Measurements from ENCODE around the gene FHOD3. TPM values are rescaled to one million over a fixed set of nuclear protein-coding genes. Genes with fewer than 3 reads are reported as not detected.

FHOD3 gene
- total RNA-seq, 2 experiments from 2014 or later: not detected

DNA sequence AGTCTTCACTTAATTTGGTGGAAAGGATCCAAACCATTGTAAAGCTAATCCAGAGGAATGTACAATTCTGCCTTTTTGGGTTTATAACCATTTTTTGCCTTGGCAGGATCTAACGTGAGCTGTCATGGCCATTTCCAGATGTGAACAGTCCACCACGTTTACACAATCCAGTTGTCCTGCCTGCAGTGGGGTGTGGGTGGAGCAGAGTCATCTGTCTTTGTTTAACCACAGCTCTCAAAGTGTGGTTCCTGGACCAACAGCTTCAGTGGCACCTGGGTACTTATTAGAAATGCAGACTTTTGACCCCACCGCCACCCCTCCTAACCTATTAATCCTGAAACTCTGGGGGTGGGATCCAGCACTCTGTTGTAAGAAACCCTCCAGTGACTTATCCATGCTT lies 35.9 kb downstream of the FHOD3 start:
- no peak overlapping the region for H3K4me3 Mint-ChIP-seq
- no peaks in the 10 kb centered on the region for H3K9me3 Mint-ChIP-seq
- intact Hi-C loops (cut with micrococcal nuclease): no loop called here
- H3K4me1 Mint-ChIP-seq (ENCODE audit: low read depth): no peaks in the 10 kb centered on the region
- DNase-seq: no peak
- H3K27ac Mint-ChIP-seq: no peak overlapping the region
- CTCF ChIA-PET: no interaction called here
- POLR2A ChIA-PET: no interaction called here
- H3K36me3 Mint-ChIP-seq (ENCODE audit: low read depth): no peaks in the 10 kb centered on the region
- peaks cover 12% of the 10 kb centered on the region for H3K27me3 Mint-ChIP-seq
- ATAC-seq: no peak
- TF ChIP-seq, protein P1, sequence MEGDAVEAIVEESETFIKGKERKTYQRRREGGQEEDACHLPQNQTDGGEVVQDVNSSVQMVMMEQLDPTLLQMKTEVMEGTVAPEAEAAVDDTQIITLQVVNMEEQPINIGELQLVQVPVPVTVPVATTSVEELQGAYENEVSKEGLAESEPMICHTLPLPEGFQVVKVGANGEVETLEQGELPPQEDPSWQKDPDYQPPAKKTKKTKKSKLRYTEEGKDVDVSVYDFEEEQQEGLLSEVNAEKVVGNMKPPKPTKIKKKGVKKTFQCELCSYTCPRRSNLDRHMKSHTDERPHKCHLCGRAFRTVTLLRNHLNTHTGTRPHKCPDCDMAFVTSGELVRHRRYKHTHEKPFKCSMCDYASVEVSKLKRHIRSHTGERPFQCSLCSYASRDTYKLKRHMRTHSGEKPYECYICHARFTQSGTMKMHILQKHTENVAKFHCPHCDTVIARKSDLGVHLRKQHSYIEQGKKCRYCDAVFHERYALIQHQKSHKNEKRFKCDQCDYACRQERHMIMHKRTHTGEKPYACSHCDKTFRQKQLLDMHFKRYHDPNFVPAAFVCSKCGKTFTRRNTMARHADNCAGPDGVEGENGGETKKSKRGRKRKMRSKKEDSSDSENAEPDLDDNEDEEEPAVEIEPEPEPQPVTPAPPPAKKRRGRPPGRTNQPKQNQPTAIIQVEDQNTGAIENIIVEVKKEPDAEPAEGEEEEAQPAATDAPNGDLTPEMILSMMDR (IDR thresholded peaks at IDR 0.05): no peak

DNA sequence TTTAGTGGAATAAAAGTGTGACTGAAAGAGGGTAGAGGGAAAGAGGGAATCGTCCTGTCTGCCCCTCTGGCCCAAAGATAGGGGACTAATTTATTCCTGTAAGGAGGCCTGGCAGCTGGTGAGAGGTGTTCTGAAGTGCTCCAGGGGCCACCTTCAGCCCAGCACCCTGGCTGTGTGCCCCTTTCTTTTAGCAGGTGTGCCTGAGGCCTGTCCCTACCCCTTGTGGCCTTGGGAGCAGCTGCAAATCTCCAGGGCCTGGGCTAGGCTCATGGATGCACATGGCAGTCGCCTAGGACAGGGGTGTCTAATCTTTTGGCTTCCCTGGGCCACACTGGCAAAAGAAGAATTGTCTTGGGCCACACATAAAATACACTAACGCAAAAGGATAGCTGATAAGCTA lies 37.3 kb downstream of the FHOD3 start:
- Mint-ChIP-seq H3K4me3 (no peak overlapping the region), H3K9me3 (no peaks in the 10 kb centered on the region), H3K36me3 (ENCODE audit: low read depth) (no peaks in the 10 kb centered on the region), H3K27me3 (peaks cover 9% of the 10 kb centered on the region), H3K27ac (no peak overlapping the region), H3K4me1 (ENCODE audit: low read depth) (no peaks in the 10 kb centered on the region)
- intact Hi-C loops (cut with micrococcal nuclease): no loop called here
- CTCF ChIA-PET: no interaction called here
- ATAC-seq (no peak), DNase-seq (no peak)
- TF ChIP-seq, protein P1 (IDR thresholded peaks at IDR 0.05): no peak
- POLR2A ChIA-PET: no interaction called here

DNA sequence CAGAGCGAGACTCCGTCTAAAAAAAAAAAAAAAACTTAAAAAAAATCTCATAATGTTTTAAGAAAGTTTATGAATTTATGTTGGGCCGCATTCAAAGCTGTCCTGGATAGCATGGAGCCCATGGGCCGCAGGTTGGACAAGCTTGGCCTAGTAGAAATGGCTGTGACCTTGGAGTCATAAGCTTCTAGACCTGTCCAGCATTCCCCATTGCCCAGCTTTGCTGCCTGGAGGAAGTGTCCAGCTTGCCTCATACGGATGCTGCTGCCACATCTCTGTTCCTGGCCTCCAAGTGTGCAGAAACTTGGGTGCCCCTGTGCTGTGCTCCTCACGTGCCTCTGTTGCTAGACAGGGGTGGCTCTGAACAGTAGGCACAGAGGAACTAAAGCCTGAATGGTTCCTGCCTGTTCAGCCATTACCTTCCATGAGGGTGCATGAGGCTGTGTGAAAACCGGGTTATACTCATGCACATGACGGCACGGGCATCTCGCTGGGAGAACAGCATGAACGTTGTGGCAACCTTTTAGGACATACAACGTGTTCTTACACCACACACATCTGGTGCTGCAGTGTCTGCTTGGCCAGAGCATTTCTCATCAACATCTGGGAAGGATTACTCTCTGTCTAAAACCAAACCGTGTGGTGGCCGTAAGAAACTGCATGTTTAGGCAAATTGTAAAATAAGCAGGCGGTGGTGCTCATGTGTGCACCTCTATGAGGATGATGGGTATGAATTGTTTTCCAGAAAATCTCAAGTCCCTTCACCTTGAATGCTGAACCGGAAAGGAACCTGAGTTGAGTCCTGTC lies 38.2 kb downstream of the FHOD3 start:
- intact Hi-C loops (cut with micrococcal nuclease): no loop called here
- Mint-ChIP-seq H3K27ac (no peak overlapping the region), H3K4me3 (no peak overlapping the region), H3K27me3 (peaks cover 4% of the 10 kb centered on the region), H3K36me3 (ENCODE audit: low read depth) (no peaks in the 10 kb centered on the region), H3K4me1 (ENCODE audit: low read depth) (no peaks in the 10 kb centered on the region), H3K9me3 (no peaks in the 10 kb centered on the region)
- ATAC-seq (no peak), DNase-seq (no peak)
- TF ChIP-seq, protein P1 (IDR thresholded peaks at IDR 0.05): no peak
- CTCF ChIA-PET: no interaction called here
- POLR2A ChIA-PET: no interaction called here

DNA sequence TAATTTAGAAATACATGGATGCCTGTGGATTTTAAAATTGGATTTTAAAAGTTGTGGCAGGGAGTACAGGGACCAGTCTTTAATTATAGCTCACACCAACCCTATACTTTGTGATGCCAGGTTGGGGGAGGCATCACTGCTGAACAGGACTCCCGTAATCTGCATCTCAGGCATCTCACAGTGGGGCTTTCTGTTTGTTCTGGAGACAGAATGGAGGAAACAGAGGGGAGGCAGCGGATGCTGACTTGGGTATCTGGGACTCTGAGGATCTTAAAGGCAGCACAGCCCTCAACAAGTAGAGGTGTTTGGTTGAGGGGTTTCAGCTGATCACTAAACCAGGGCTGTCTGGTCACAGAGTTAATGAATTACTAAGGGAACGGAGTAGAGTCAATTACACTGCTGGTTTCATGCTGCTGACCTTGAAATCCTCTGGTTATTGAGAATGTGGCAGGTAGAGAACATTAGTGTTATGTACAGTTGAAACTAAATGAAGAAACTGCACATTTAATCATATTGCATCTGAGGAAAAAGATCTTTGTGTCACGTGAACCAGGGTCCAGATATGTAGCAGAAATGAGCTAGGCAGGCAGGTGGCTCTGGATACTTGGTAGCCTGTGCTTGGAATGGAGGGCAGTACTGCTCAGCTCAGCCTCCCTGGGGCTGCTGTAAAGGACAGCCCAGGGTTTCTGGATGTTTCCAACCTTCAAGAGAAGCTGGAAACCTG lies 40.3 kb downstream of the FHOD3 start:
- ChIA-PET POLR2A (interaction anchor here (0.7 kb wide), 1 partner anchor 173 kb away, joined by 3 read pairs; no protein-coding TSS in a partner anchor), CTCF (no interaction called here)
- Mint-ChIP-seq H3K27me3 (peaks cover 2% of the 10 kb centered on the region), H3K4me1 (ENCODE audit: low read depth) (no peaks in the 10 kb centered on the region), H3K27ac (no peak overlapping the region), H3K4me3 (no peak overlapping the region), H3K9me3 (no peaks in the 10 kb centered on the region), H3K36me3 (ENCODE audit: low read depth) (no peaks in the 10 kb centered on the region)
- ATAC-seq (no peak), DNase-seq (no peak)
- intact Hi-C loops (cut with micrococcal nuclease): no loop called here
- TF ChIP-seq, protein P1 (IDR thresholded peaks at IDR 0.05): no peak

DNA sequence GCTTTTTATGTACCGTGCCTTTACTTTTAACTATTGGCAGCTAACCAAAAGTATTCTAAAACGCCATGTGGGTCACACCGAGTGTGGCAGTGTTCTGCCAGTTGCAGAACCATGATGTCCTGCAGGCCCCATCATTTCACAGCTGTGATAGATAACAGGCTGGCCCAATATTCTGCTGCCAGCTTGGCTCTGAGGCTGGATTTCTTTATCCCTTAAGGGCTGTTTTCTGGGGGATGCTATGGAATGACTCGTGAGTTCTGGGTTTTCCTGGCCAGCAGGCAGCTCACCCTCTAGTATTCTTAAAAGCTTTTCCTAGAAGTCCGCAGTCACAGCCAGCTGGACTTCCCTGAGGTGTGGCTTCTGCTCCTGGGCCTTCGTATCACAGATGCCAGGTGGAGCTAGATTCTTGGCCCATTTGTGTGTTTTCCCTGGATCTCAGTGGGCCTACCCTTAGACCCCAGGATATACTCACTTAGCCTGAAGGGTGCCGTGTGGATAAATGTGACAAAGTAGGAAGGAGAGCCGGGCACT lies 41.0 kb downstream of the FHOD3 start:
- Mint-ChIP-seq H3K27me3 (peaks cover 2% of the 10 kb centered on the region), H3K4me3 (no peak overlapping the region), H3K9me3 (no peaks in the 10 kb centered on the region), H3K27ac (no peak overlapping the region), H3K4me1 (ENCODE audit: low read depth) (no peaks in the 10 kb centered on the region), H3K36me3 (ENCODE audit: low read depth) (no peaks in the 10 kb centered on the region)
- DNase-seq (no peak), ATAC-seq (no peak)
- TF ChIP-seq, protein P1 (IDR thresholded peaks at IDR 0.05): no peak
- ChIA-PET CTCF (no interaction called here), POLR2A (interaction anchor here (0.7 kb wide), 1 partner anchor 174 kb away, joined by 3 read pairs; no protein-coding TSS in a partner anchor)
- intact Hi-C loops (cut with micrococcal nuclease): no loop called here
